Upper lobe of right lung (tissue), 1 donor: ENCODE measurements around the gene SLC35F3. TPM values are rescaled to one million over a fixed set of nuclear protein-coding genes. Genes with fewer than 3 reads are reported as not detected.
"Not testable (repeated sequence)": the region's sequence is repeated elsewhere in the genome, so short reads cannot be mapped to it uniquely, and the experiment has no call there.

Experiments
- ATAC-seq: fragments of 200-7000 bp; cut with Tn5 transposase; one replicate; pipeline ENCODE4 v1.9.1; 2020; ENCODE audit warnings: mild to moderate bottlenecking, moderate library complexity
- DNase-seq: peaks from one replicate; pipeline ENCODE4 v3.0.0-alpha.2; 2020
- H3K27ac ChIP-seq: fragments of 200-600 bp; one replicate; pipeline ENCODE4 v1.8.0; 2022
- H3K27me3 ChIP-seq: fragments of 200-600 bp; one replicate; pipeline ENCODE4 v1.8.0; 2022; ENCODE audit warnings: mild to moderate bottlenecking
- H3K36me3 ChIP-seq: fragments of 200-600 bp; one replicate; pipeline ENCODE4 v1.8.0; 2022
- H3K4me1 ChIP-seq: fragments of 200-600 bp; one replicate; pipeline ENCODE4 v1.8.0; 2022
- H3K4me3 ChIP-seq: fragments of 200-600 bp; one replicate; pipeline ENCODE4 v1.8.0; 2022; ENCODE audit warnings: mild to moderate bottlenecking
- H3K9me3 ChIP-seq: fragments of 200-600 bp; one replicate; pipeline ENCODE4 v1.8.0; 2022
- CTCF ChIP-seq: fragments of 200-600 bp; IDR thresholded peaks from one replicate; pipeline ENCODE4 v1.8.0; 2022; ENCODE audit warnings: antibody characterized with exemption
- intact Hi-C: fragments of 100-400 bp; cut with DNase I; formaldehyde crosslinking; loops from one replicate; pipeline ENCODE4 v1.11.0; 2022
- total RNA-seq: library from RNA; stranded (reverse); fragmentation: NEBNext Ultra II Directional; extraction: Animal tissue kit (Norgen Biotek cat#: 25700); gene quantifications from one replicate; pipeline ENCODE4 v1.2.1, GENCODE V29; 2021
- donor health status: DM: no; HTN: yes; CAD: no; lungs with severe emphysema.

The SLC35F3 gene
- total RNA-seq, 1 donor from 2014 or later, result 0.29 TPM

- H3K9me3 ChIP-seq, result no peaks in the 10 kb centered on the region
- H3K27ac ChIP-seq, result no peak overlapping the region
- no peak overlapping the region for H3K4me3 ChIP-seq
- H3K4me1 ChIP-seq, result no peaks in the 10 kb centered on the region
- DNase-seq, result no peak
- no peak for TF ChIP-seq CTCF
- intact Hi-C loops, result no loop called here
- H3K36me3 ChIP-seq, result no peaks in the 10 kb centered on the region
- H3K27me3 ChIP-seq, result no peaks in the 10 kb centered on the region
- ATAC-seq, result no peak
Measured at GRCh38 chr1:234200566-234200965, 296.1 kb downstream of the SLC35F3 start.

GRCh38 chr1:234201600-234201999 is 297.1 kb downstream of the SLC35F3 start:
- DNase-seq (no peak), ATAC-seq (no peak)
- H3K9me3 ChIP-seq, result no peaks in the 10 kb centered on the region
- intact Hi-C loops, result no loop called here
- H3K27ac ChIP-seq, result no peak overlapping the region
- TF ChIP-seq CTCF, result no peak
- H3K4me1 ChIP-seq, result no peaks in the 10 kb centered on the region
- no peak overlapping the region for H3K4me3 ChIP-seq
- H3K36me3 ChIP-seq, result no peaks in the 10 kb centered on the region
- no peaks in the 10 kb centered on the region for H3K27me3 ChIP-seq

- Histone ChIP-seq H3K4me1 (no peaks in the 10 kb centered on the region), H3K4me3 (no peak overlapping the region), H3K9me3 (no peaks in the 10 kb centered on the region), H3K27ac (no peak overlapping the region), H3K27me3 (no peaks in the 10 kb centered on the region), H3K36me3 (no peaks in the 10 kb centered on the region)
- TF ChIP-seq CTCF, result no peak
- intact Hi-C loops, result no loop called here
- DNase-seq (no peak), ATAC-seq (no peak)
Measured at GRCh38 chr1:234205966-234206365, 301.5 kb downstream of the SLC35F3 start.

- Histone ChIP-seq H3K9me3 (no peaks in the 10 kb centered on the region), H3K4me3 (no peak overlapping the region), H3K27me3 (no peaks in the 10 kb centered on the region), H3K36me3 (no peaks in the 10 kb centered on the region), H3K27ac (no peak overlapping the region), H3K4me1 (no peaks in the 10 kb centered on the region)
- no peak for TF ChIP-seq CTCF
- no peak for DNase-seq
- no peak for ATAC-seq
- intact Hi-C loops, result no loop called here
Measured at GRCh38 chr1:234206651-234207284, 302.3 kb downstream of the SLC35F3 start.

GRCh38 chr1:234208351-234208750 is 303.9 kb downstream of the SLC35F3 start:
- ATAC-seq (no peak), DNase-seq (no peak)
- H3K36me3 ChIP-seq, result no peaks in the 10 kb centered on the region
- H3K9me3 ChIP-seq, result no peaks in the 10 kb centered on the region
- H3K27ac ChIP-seq, result no peak overlapping the region
- intact Hi-C loops, result no loop called here
- no peak for TF ChIP-seq CTCF
- no peak overlapping the region for H3K4me3 ChIP-seq
- no peaks in the 10 kb centered on the region for H3K27me3 ChIP-seq
- H3K4me1 ChIP-seq, result no peaks in the 10 kb centered on the region

GRCh38 chr1:234208791-234209190 is 304.3 kb downstream of the SLC35F3 start:
- no peak overlapping the region for H3K27ac ChIP-seq
- no peaks in the 10 kb centered on the region for H3K36me3 ChIP-seq
- no peak for DNase-seq
- H3K4me1 ChIP-seq, result no peaks in the 10 kb centered on the region
- TF ChIP-seq CTCF, result no peak
- no peak overlapping the region for H3K4me3 ChIP-seq
- ATAC-seq, result no peak
- intact Hi-C loops, result no loop called here
- H3K27me3 ChIP-seq, result no peaks in the 10 kb centered on the region
- H3K9me3 ChIP-seq, result no peaks in the 10 kb centered on the region

- H3K4me1 ChIP-seq, H3K36me3 ChIP-seq, H3K9me3 ChIP-seq, H3K27ac ChIP-seq, intact Hi-C loops, DNase-seq, H3K27me3 ChIP-seq, H3K4me3 ChIP-seq, ATAC-seq: not testable (repeated sequence)
Measured at GRCh38 chr1:234210429-234210828, 306.0 kb downstream of the SLC35F3 start.

- ATAC-seq, intact Hi-C loops: not testable (repeated sequence)
- H3K27me3 ChIP-seq, result peaks cover 16% of the 10 kb centered on the region
Measured at GRCh38 chr1:234211855-234212254, 307.4 kb downstream of the SLC35F3 start.

More at GRCh38 chr1:234211855-234212254, 307.4 kb downstream of the SLC35F3 start:
- not testable (repeated sequence) for H3K27ac ChIP-seq, DNase-seq, H3K4me3 ChIP-seq, H3K36me3 ChIP-seq, H3K9me3 ChIP-seq, H3K4me1 ChIP-seq
